NCI-H2107 treated with DMSO at 0.1 percent for 48 hours (cell line): ENCODE results near the gene FIGN.

Experiments
- DNase-seq: peaks from one replicate; lab custom pipeline; 2025; ENCODE audit not compliant: unreplicated experiment; lab: John Stamatoyannopoulos, UW

Gene FIGN

GRCh38 chr2:163736433-163737189, 803 bp upstream of the FIGN start:
- no peak for DNase-seq

- no peak for DNase-seq
Observed at GRCh38 chr2:163734881-163735684, 725 bp downstream of the FIGN start.

- no peak for DNase-seq
Observed at GRCh38 chr2:163734401-163734800, 1.4 kb downstream of the FIGN start.

- DNase-seq = no peak
Observed at GRCh38 chr2:163733956-163734355, 1.9 kb downstream of the FIGN start.

GRCh38 chr2:163733301-163733938, 2.4 kb downstream of the FIGN start:
- no peak for DNase-seq

GRCh38 chr2:163732727-163733126, 3.1 kb downstream of the FIGN start:
- no peak for DNase-seq

GRCh38 chr2:163731735-163732134, 4.1 kb downstream of the FIGN start:
- DNase-seq = no peak

- DNase-seq = no peak
Observed at GRCh38 chr2:163730556-163730955, 5.3 kb downstream of the FIGN start.

- no peak for DNase-seq
Observed at GRCh38 chr2:163729636-163730273, 6.1 kb downstream of the FIGN start.

- no peak for DNase-seq
Observed at GRCh38 chr2:163723881-163724280, 11.9 kb downstream of the FIGN start.

- DNase-seq = no peak
Observed at GRCh38 chr2:163723348-163723747, 12.5 kb downstream of the FIGN start.

- no peak for DNase-seq
Observed at GRCh38 chr2:163719331-163719730, 16.5 kb downstream of the FIGN start.

- DNase-seq = no peak
Observed at GRCh38 chr2:163717993-163718680, 17.7 kb downstream of the FIGN start.

GRCh38 chr2:163717515-163717914, 18.3 kb downstream of the FIGN start:
- DNase-seq = no peak

GRCh38 chr2:163716101-163716500, 19.7 kb downstream of the FIGN start:
- no peak for DNase-seq

- DNase-seq = no peak
Observed at GRCh38 chr2:163715668-163716067, 20.1 kb downstream of the FIGN start.

- no peak for DNase-seq
Observed at GRCh38 chr2:163715199-163715598, 20.6 kb downstream of the FIGN start.

- DNase-seq = no peak
Observed at GRCh38 chr2:163713534-163714311, 22.1 kb downstream of the FIGN start.

GRCh38 chr2:163711699-163712098, 24.1 kb downstream of the FIGN start:
- no peak for DNase-seq

- no peak for DNase-seq
Observed at GRCh38 chr2:163711258-163711657, 24.6 kb downstream of the FIGN start.
